Testis (tissue), 2 donors: ENCODE measurements around the gene PCDHA13.

ENCODE experiments used
- POLR2A ChIP-seq: fragments of 450-650 bp; IDR thresholded peaks from one replicate; pipeline ENCODE4 v1.6.1; 2017; ENCODE audit warnings: antibody characterized with exemption, mild to moderate bottlenecking, moderate library complexity
- TF ChIP-seq, protein P1 (sequence below), 3 experiments: fragments of 450-650 bp in 2 of 3; fragments of 200-600 bp in 1 of 3; sonication (generic) in 1 of 3; IDR thresholded peaks; one replicate each; pipeline ENCODE4 v1.5.1; 2016 to 2019; ENCODE audit warnings: antibody characterized with exemption in 3 of 3, mild to moderate bottlenecking in 2 of 3, moderate library complexity in 1 of 3

GRCh38 chr5:140857987-140858240 is 24.0 kb upstream of the PCDHA13 start:
- no peak for TF ChIP-seq POLR2A
- TF ChIP-seq, protein P1, sequence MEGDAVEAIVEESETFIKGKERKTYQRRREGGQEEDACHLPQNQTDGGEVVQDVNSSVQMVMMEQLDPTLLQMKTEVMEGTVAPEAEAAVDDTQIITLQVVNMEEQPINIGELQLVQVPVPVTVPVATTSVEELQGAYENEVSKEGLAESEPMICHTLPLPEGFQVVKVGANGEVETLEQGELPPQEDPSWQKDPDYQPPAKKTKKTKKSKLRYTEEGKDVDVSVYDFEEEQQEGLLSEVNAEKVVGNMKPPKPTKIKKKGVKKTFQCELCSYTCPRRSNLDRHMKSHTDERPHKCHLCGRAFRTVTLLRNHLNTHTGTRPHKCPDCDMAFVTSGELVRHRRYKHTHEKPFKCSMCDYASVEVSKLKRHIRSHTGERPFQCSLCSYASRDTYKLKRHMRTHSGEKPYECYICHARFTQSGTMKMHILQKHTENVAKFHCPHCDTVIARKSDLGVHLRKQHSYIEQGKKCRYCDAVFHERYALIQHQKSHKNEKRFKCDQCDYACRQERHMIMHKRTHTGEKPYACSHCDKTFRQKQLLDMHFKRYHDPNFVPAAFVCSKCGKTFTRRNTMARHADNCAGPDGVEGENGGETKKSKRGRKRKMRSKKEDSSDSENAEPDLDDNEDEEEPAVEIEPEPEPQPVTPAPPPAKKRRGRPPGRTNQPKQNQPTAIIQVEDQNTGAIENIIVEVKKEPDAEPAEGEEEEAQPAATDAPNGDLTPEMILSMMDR (IDR thresholded peaks at IDR 0.05) = no peak
